ENCODE results near the gene LRP1B.
"Not testable (repeated sequence)": the region's sequence is repeated elsewhere in the genome, so short reads cannot be mapped to it uniquely, and the experiment has no call there.

The LRP1B gene

GRCh38 chr2:140990416-140990815, 1140.4 kb downstream of the LRP1B start:
- Histone ChIP-seq H3K27ac (no peak overlapping the region), H3K36me3 (no peaks in the 10 kb centered on the region), H3K27me3 (no peaks in the 10 kb centered on the region), H3K9me3 (peaks cover 5% of the 10 kb centered on the region), H3K4me1 (ENCODE audit: control insufficient read depth in 1 of 2, insufficient read depth in 1 of 2, low read depth in 1 of 2, low read length in 1 of 2) (no peaks in the 10 kb centered on the region), H3K4me3 (ENCODE audit: low read depth in 1 of 2, low read length in 1 of 2) (no peak overlapping the region)
- TF ChIP-seq CTCF (IDR thresholded peaks at IDR 0.05), result no peak

- no peak overlapping the region for H3K27ac ChIP-seq
- peaks cover 5% of the 10 kb centered on the region for H3K9me3 ChIP-seq
- no peak overlapping the region for H3K4me3 ChIP-seq (ENCODE audit: low read depth in 1 of 2, low read length in 1 of 2)
- no peak for TF ChIP-seq CTCF (IDR thresholded peaks at IDR 0.05)
- no peaks in the 10 kb centered on the region for H3K4me1 ChIP-seq (ENCODE audit: control insufficient read depth in 1 of 2, insufficient read depth in 1 of 2, low read depth in 1 of 2, low read length in 1 of 2)
- H3K27me3 ChIP-seq, result no peaks in the 10 kb centered on the region
- no peaks in the 10 kb centered on the region for H3K36me3 ChIP-seq
Measured at GRCh38 chr2:140988597-140988996, 1142.2 kb downstream of the LRP1B start.

- peaks cover 3% of the 10 kb centered on the region for H3K9me3 ChIP-seq
- H3K4me1 ChIP-seq (ENCODE audit: control insufficient read depth in 1 of 2, insufficient read depth in 1 of 2, low read depth in 1 of 2, low read length in 1 of 2), result no peaks in the 10 kb centered on the region
- H3K4me3 ChIP-seq (ENCODE audit: low read depth in 1 of 2, low read length in 1 of 2), result no peak overlapping the region
- H3K36me3 ChIP-seq, result no peaks in the 10 kb centered on the region
- no peaks in the 10 kb centered on the region for H3K27me3 ChIP-seq
- H3K27ac ChIP-seq, result no peak overlapping the region
- no peak for TF ChIP-seq CTCF (IDR thresholded peaks at IDR 0.05)
Measured at GRCh38 chr2:140986456-140986855, 1144.4 kb downstream of the LRP1B start.

GRCh38 chr2:140975237-140975636, 1155.6 kb downstream of the LRP1B start:
- Histone ChIP-seq H3K9me3 (no peaks in the 10 kb centered on the region), H3K4me3 (ENCODE audit: low read depth in 1 of 2, low read length in 1 of 2) (no peak overlapping the region), H3K4me1 (ENCODE audit: control insufficient read depth in 1 of 2, insufficient read depth in 1 of 2, low read depth in 1 of 2, low read length in 1 of 2) (no peaks in the 10 kb centered on the region), H3K27me3 (no peaks in the 10 kb centered on the region), H3K27ac (no peak overlapping the region), H3K36me3 (no peaks in the 10 kb centered on the region)
- TF ChIP-seq CTCF (IDR thresholded peaks at IDR 0.05), result no peak

GRCh38 chr2:140972724-140973123, 1158.1 kb downstream of the LRP1B start:
- Histone ChIP-seq H3K27me3 (no peaks in the 10 kb centered on the region), H3K9me3 (no peaks in the 10 kb centered on the region), H3K36me3 (no peaks in the 10 kb centered on the region), H3K4me1 (ENCODE audit: control insufficient read depth in 1 of 2, insufficient read depth in 1 of 2, low read depth in 1 of 2, low read length in 1 of 2) (no peaks in the 10 kb centered on the region), H3K4me3 (ENCODE audit: low read depth in 1 of 2, low read length in 1 of 2) (no peak overlapping the region), H3K27ac (no peak overlapping the region)
- no peak for TF ChIP-seq CTCF (IDR thresholded peaks at IDR 0.05)

- H3K4me1 ChIP-seq (ENCODE audit: control insufficient read depth in 1 of 2, insufficient read depth in 1 of 2, low read depth in 1 of 2, low read length in 1 of 2); H3K27ac ChIP-seq; H3K27me3 ChIP-seq; H3K36me3 ChIP-seq; H3K4me3 ChIP-seq (ENCODE audit: low read depth in 1 of 2, low read length in 1 of 2); H3K9me3 ChIP-seq: not testable (repeated sequence)
Measured at GRCh38 chr2:140964324-140964723, 1166.5 kb downstream of the LRP1B start.

All from neutrophil (primary cell).